IMR-90 (cell line): ENCODE measurements around the gene KLHL3. TPM values are rescaled to one million over a fixed set of nuclear protein-coding genes. Genes with fewer than 3 reads are reported as not detected.

ENCODE experiments used
- ATAC-seq: fragments of 200-7000 bp; cut with Tn5 transposase; 2 replicates; pipeline ENCODE4 v1.9.1; 2020; ENCODE audit warnings: low read depth, mild to moderate bottlenecking, moderate library complexity
- BruUV-seq: library from RNA; stranded (reverse); fragments of 400-500 nt; replicated peaks from 2 replicates; lab custom pipeline; 2021; lab: Mats Ljungman, UMichigan
- CTCF ChIA-PET: fragments of 300-600 bp; formaldehyde crosslinking; extraction: SDS; loops from one replicate; lab custom pipeline; 2021; ENCODE audit warnings: antibody characterized with exemption; lab: Yijun Ruan, JAX
- POLR2A ChIA-PET: fragments of 300-600 bp; sonication (Branson Sonifier 250); formaldehyde crosslinking; loops from one replicate; lab custom pipeline; 2022; ENCODE audit warnings: antibody characterized with exemption; ENCODE audit not compliant: unreplicated experiment; lab: Charles Lee
- DNase-seq: peaks from one replicate; pipeline ENCODE4 v3.0.0; 2013
- H2AFZ ChIP-seq: replicated peaks from 2 replicates; pipeline ENCODE3; 2013; ENCODE audit warnings: low read length, mild to moderate bottlenecking; ENCODE audit not compliant: poor library complexity
- H2AK5ac ChIP-seq: 2 replicates; pipeline ENCODE4 v1.6.1; 2013; ENCODE audit warnings: low read depth, low read length, inconsistent platforms
- H2AK9ac ChIP-seq: replicated peaks from 2 replicates; pipeline ENCODE3; 2013; ENCODE audit warnings: mild to moderate bottlenecking, low read depth, low read length, moderate library complexity; ENCODE audit not compliant: poor library complexity
- H2BK120ac ChIP-seq: 2 replicates; pipeline ENCODE4 v1.6.1; 2013; ENCODE audit warnings: low read depth, low read length, inconsistent platforms
- H2BK15ac ChIP-seq: 3 replicates; pipeline ENCODE4 v1.6.1; 2013; ENCODE audit warnings: low read depth, low read length, inconsistent platforms
- H2BK20ac ChIP-seq: 2 replicates; pipeline ENCODE4 v1.6.1; 2013; ENCODE audit warnings: low read depth, mild to moderate bottlenecking, inconsistent platforms, low read length, moderate library complexity
- H2BK5ac ChIP-seq: 2 replicates; pipeline ENCODE4 v1.6.1; 2013; ENCODE audit warnings: mild to moderate bottlenecking, low read depth, low read length, inconsistent platforms; ENCODE audit not compliant: poor library complexity, severe bottlenecking
- H3K14ac ChIP-seq: replicated peaks from 2 replicates; pipeline ENCODE4 v1.6.1; 2013; ENCODE audit warnings: low read depth, low read length, inconsistent platforms
- H3K18ac ChIP-seq: 2 replicates; pipeline ENCODE4 v1.6.1; 2013; ENCODE audit warnings: low read depth, low read length, control low read depth
- H3K23ac ChIP-seq: 2 replicates; pipeline ENCODE4 v1.6.1; 2013; ENCODE audit warnings: low read depth, low read length, inconsistent platforms
- H3K27ac ChIP-seq: 2 replicates; pipeline ENCODE4 v1.5.1; 2013; ENCODE audit warnings: mild to moderate bottlenecking, control low read depth, low read length; ENCODE audit not compliant: insufficient read depth
- H3K27me3 ChIP-seq: 2 replicates; pipeline ENCODE4 v1.6.1; 2013; ENCODE audit warnings: low read length; ENCODE audit not compliant: control insufficient read depth, insufficient read depth
- H3K36me3 ChIP-seq: 2 replicates; pipeline ENCODE4 v1.6.1; 2013; ENCODE audit warnings: low read length, mixed read lengths; ENCODE audit not compliant: control insufficient read depth, insufficient read depth
- H3K4ac ChIP-seq: 2 replicates; pipeline ENCODE4 v1.6.1; 2013; ENCODE audit warnings: low read depth, low read length, inconsistent platforms
- H3K4me1 ChIP-seq: 2 replicates; pipeline ENCODE4 v1.6.1; 2013; ENCODE audit warnings: low read length, mixed read lengths; ENCODE audit not compliant: control insufficient read depth, insufficient read depth
- H3K4me2 ChIP-seq: 2 replicates; pipeline ENCODE4 v1.6.1; 2013; ENCODE audit warnings: low read depth, mild to moderate bottlenecking, control low read depth, low read length, moderate library complexity
- H3K4me3 ChIP-seq: 2 replicates; pipeline ENCODE4 v1.5.1; 2013; ENCODE audit warnings: low read depth, mild to moderate bottlenecking, control low read depth, low read length, moderate library complexity; ENCODE audit not compliant: insufficient read depth
- H3K56ac ChIP-seq: 2 replicates; pipeline ENCODE4 v1.6.1; 2013; ENCODE audit warnings: low read length, inconsistent platforms; ENCODE audit not compliant: insufficient read depth; ENCODE audit errors: extremely low read depth
- H3K79me1 ChIP-seq, 2 experiments: 2 replicates each; pipeline ENCODE4 v1.6.1; 2013; ENCODE audit warnings: low read length in 2 of 2, inconsistent platforms in 1 of 2, low read depth in 1 of 2
- H3K9ac ChIP-seq: 2 replicates; pipeline ENCODE4 v1.6.1; 2013; ENCODE audit warnings: low read depth, low read length, control low read depth
- H3K9me1 ChIP-seq: 2 replicates; pipeline ENCODE4 v1.6.1; 2013; ENCODE audit warnings: low read length, inconsistent platforms; ENCODE audit not compliant: insufficient read depth
- H3K9me3 ChIP-seq: 2 replicates; pipeline ENCODE4 v1.6.1; 2013; ENCODE audit warnings: low read length; ENCODE audit not compliant: control insufficient read depth, insufficient read depth
- H4K20me1 ChIP-seq: 2 replicates; pipeline ENCODE4 v1.6.1; 2013; ENCODE audit warnings: low read length, inconsistent platforms; ENCODE audit not compliant: insufficient read depth
- H4K5ac ChIP-seq: 2 replicates; pipeline ENCODE4 v1.6.1; 2013; ENCODE audit warnings: mild to moderate bottlenecking, low read depth, low read length, control low read depth
- H4K8ac ChIP-seq, 2 experiments: 2 replicates each; pipeline ENCODE4 v1.6.1; 2013; ENCODE audit warnings: low read depth in 2 of 2, low read length in 2 of 2, control low read depth in 1 of 2, inconsistent platforms in 1 of 2
- H4K91ac ChIP-seq: 2 replicates; pipeline ENCODE4 v1.6.1; 2013; ENCODE audit warnings: low read depth, low read length, inconsistent platforms; ENCODE audit not compliant: insufficient read depth
- BHLHE40 ChIP-seq: fragments of 150-350 bp; IDR thresholded peaks from 2 replicates; pipeline ENCODE4 v1.6.1; 2016; ENCODE audit warnings: mild to moderate bottlenecking, low read depth, low read length
- CHD1 ChIP-seq: IDR thresholded peaks from 2 replicates; pipeline ENCODE4 v1.6.1; 2012; ENCODE audit warnings: low read depth, low read length, improper control_type of control experiment
- MAFK ChIP-seq: IDR thresholded peaks from 2 replicates; pipeline ENCODE4 v1.6.1; 2012; ENCODE audit warnings: low read depth, low read length, improper control_type of control experiment
- MAZ ChIP-seq: IDR thresholded peaks from 2 replicates; pipeline ENCODE4 v1.6.1; 2012; ENCODE audit warnings: low read depth, mild to moderate bottlenecking, low read length, improper control_type of control experiment, moderate library complexity, borderline replicate concordance
- NFE2L2 ChIP-seq: fragments of 150-350 bp; IDR thresholded peaks from 2 replicates; pipeline ENCODE4 v1.6.1; 2016; ENCODE audit warnings: low read depth, mild to moderate bottlenecking, low read length
- POLR2A ChIP-seq: IDR thresholded peaks from 2 replicates; pipeline ENCODE4 v1.6.1; 2012; ENCODE audit warnings: mild to moderate bottlenecking, low read depth, low read length
- RAD21 ChIP-seq: IDR thresholded peaks from 2 replicates; pipeline ENCODE4 v1.6.1; 2012; ENCODE audit warnings: low read length, improper control_type of control experiment
- RCOR1 ChIP-seq: IDR thresholded peaks from 2 replicates; pipeline ENCODE4 v1.6.1; 2012; ENCODE audit warnings: mild to moderate bottlenecking, low read length, improper control_type of control experiment; ENCODE audit not compliant: insufficient replicate concordance
- RFX5 ChIP-seq: IDR thresholded peaks from 2 replicates; pipeline ENCODE4 v1.8.0; 2012; ENCODE audit warnings: low read depth, mild to moderate bottlenecking, low read length, moderate library complexity
- SMC3 ChIP-seq: fragments of 150-350 bp; IDR thresholded peaks from 2 replicates; pipeline ENCODE4 v1.6.1; 2016; ENCODE audit warnings: low read depth, mild to moderate bottlenecking, antibody characterized with exemption, low read length, moderate library complexity
- WGBS, 2 experiments: methylation state at CpG; one replicate each; pipeline versions ENCODE4 v1.1.5 to v1.1.7; 2013; ENCODE audit warnings: missing lambda C conversion rate in 2 of 2; ENCODE audit not compliant: insufficient read length in 1 of 2; ENCODE audit errors: extremely low coverage in 2 of 2; 5-methylcytosine and 5-hydroxymethylcytosine counted together
- dilution Hi-C: fragments of 300-500 bp; cut with HindIII; formaldehyde crosslinking; loops from one replicate; pipeline ENCODE4 v1.14.3; 2018; ENCODE audit warnings: low sequenced_read_pairs; ENCODE audit not compliant: unreplicated experiment
- in situ Hi-C: fragments of 300-500 bp; cut with MboI; formaldehyde crosslinking; loops from 3 replicates; pipeline ENCODE4 v1.14.3; 2019; ENCODE audit warnings: low sequenced_read_pairs, inconsistent platforms, mixed read lengths
- intact Hi-C: fragments of 100-400 bp; cut with micrococcal nuclease; formaldehyde crosslinking; loops from 2 replicates; pipeline ENCODE4 v1.10.0; 2022
- polyA plus RNA-seq, 3 experiments: library from polyadenylated mRNA; depleted of rRNA; stranded (reverse); fragments of >200 nt; gene quantifications; 2 replicates each; pipeline ENCODE4 v1.2.3, GENCODE V29; 2012; ENCODE audit warnings: low replicate concordance in 1 of 3
- total RNA-seq: library from RNA; depleted of rRNA; stranded (reverse); fragments of >200 nt; gene quantifications from 2 replicates; pipeline ENCODE4 v1.2.3, GENCODE V29; 2012
- TF ChIP-seq, protein P1 (sequence below): fragments of 150-350 bp; IDR thresholded peaks from 2 replicates; pipeline ENCODE4 v1.6.1; 2017; ENCODE audit warnings: mild to moderate bottlenecking, antibody characterized with exemption, low read length, low read depth
- TF ChIP-seq, protein P2 (sequence below): fragments of 150-350 bp; IDR thresholded peaks from 2 replicates; pipeline ENCODE4 v1.6.1; 2016; ENCODE audit warnings: low read depth, mild to moderate bottlenecking, low read length, moderate library complexity, borderline replicate concordance
- TF ChIP-seq, protein P3 (sequence below): conservative IDR thresholded peaks from 2 replicates; pipeline ENCODE4 v1.5.1; 2012; ENCODE audit warnings: mild to moderate bottlenecking, low read depth, low read length, improper control_type of control experiment

The KLHL3 gene
- total and polyA plus RNA-seq, 2 of the 4 experiments (the other 2 are of a cell fraction): 2.3 to 4.1 TPM

DNA sequence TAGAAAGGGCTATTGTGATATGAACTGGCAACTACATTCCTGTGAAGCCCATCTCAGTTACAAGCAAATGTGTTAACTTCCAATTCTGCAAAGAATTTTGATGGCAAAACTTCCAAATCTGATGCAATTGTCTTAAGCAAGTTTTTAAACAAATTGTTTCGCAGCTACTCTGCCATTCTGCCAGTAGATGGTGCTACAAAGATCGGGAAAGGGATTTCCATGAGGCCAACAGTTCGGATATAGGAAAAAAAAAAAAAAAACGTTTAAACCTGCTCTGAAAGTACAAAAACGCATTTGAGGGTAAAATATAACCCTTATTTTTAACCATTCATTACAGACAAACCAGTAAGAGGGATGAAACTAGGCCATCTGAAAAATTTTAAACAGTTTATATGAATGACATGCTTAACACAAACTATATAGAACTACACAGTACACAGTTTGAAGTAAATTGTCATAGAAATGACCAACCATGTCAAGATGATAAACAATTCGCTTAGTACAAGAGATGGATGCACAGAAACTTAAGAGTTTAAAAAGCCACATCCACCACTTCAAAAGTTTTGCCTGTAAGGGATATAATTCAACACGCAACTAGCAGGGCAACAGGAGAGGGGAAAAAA is 16.1 kb upstream of the KLHL3 start (continued):
- TF ChIP-seq BHLHE40: no peak

DNA sequence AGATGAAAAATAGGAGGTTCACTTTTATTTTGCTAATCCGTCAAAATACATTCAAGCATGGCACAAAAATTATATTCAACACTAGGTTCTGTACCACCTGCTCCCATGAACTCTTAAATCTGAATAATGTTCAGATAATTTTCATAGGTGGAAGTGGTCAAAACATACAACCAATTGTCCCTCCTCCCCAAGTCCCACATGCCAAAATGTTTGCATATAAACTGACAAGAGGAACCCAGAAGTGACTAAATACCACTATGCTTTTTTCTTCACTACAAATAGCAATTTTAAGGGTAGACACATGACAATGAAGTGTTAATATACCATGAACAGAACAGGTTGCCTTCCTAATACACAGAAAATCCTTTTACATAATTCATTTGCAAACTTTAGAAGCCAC is 14.5 kb upstream of the KLHL3 start:
- intact Hi-C loops (no loop called here), dilution Hi-C loops (no loop called here), in situ Hi-C loops (loop anchor here (10.0 kb wide), 1 partner anchor 284 kb away; the partner anchor contains the start of gene FAM13B)
- H3K9me1 ChIP-seq: no peaks in the 10 kb centered on the region
- no peak overlapping the region for H2AFZ ChIP-seq
- H3K4ac ChIP-seq: no peak overlapping the region
- no peak overlapping the region for H3K56ac ChIP-seq
- no peak overlapping the region for H4K8ac ChIP-seq
- no peak overlapping the region for H2AK5ac ChIP-seq
- WGBS, 2 experiments: no CpG with 5 or more reads among the region's 1 CpG
- H4K5ac ChIP-seq: no peak overlapping the region
- H3K9me3 ChIP-seq: no peaks in the 10 kb centered on the region
- H3K4me1 ChIP-seq: no peaks in the 10 kb centered on the region; the same call in 1 of the 2 replicates
- ATAC-seq: no peak
- H2AK9ac ChIP-seq: no peak overlapping the region
- ChIA-PET CTCF (interaction anchor here (2.5 kb wide), 1 partner anchor 8 kb away, joined by 22 read pairs; no protein-coding TSS in a partner anchor), POLR2A (no interaction called here)
- H3K4me2 ChIP-seq: no peak overlapping the region
- H4K91ac ChIP-seq: no peak overlapping the region
- H3K9ac ChIP-seq: no peak overlapping the region
- H3K14ac ChIP-seq: no peak overlapping the region
- H2BK5ac ChIP-seq: no peak overlapping the region
- no peak overlapping the region for H2BK120ac ChIP-seq
- TF ChIP-seq POLR2A (no peak), RFX5 (no peak), MAFK (no peak), CHD1 (no peak), MAZ (no peak), NFE2L2 (no peak), RAD21 (no peak), SMC3 (no peak), RCOR1 (no peak), BHLHE40 (no peak)
- TF ChIP-seq, protein P1, sequence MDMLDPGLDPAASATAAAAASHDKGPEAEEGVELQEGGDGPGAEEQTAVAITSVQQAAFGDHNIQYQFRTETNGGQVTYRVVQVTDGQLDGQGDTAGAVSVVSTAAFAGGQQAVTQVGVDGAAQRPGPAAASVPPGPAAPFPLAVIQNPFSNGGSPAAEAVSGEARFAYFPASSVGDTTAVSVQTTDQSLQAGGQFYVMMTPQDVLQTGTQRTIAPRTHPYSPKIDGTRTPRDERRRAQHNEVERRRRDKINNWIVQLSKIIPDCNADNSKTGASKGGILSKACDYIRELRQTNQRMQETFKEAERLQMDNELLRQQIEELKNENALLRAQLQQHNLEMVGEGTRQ: no peak
- TF ChIP-seq, protein P2, sequence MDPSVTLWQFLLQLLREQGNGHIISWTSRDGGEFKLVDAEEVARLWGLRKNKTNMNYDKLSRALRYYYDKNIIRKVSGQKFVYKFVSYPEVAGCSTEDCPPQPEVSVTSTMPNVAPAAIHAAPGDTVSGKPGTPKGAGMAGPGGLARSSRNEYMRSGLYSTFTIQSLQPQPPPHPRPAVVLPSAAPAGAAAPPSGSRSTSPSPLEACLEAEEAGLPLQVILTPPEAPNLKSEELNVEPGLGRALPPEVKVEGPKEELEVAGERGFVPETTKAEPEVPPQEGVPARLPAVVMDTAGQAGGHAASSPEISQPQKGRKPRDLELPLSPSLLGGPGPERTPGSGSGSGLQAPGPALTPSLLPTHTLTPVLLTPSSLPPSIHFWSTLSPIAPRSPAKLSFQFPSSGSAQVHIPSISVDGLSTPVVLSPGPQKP: no peak
- TF ChIP-seq, protein P3, sequence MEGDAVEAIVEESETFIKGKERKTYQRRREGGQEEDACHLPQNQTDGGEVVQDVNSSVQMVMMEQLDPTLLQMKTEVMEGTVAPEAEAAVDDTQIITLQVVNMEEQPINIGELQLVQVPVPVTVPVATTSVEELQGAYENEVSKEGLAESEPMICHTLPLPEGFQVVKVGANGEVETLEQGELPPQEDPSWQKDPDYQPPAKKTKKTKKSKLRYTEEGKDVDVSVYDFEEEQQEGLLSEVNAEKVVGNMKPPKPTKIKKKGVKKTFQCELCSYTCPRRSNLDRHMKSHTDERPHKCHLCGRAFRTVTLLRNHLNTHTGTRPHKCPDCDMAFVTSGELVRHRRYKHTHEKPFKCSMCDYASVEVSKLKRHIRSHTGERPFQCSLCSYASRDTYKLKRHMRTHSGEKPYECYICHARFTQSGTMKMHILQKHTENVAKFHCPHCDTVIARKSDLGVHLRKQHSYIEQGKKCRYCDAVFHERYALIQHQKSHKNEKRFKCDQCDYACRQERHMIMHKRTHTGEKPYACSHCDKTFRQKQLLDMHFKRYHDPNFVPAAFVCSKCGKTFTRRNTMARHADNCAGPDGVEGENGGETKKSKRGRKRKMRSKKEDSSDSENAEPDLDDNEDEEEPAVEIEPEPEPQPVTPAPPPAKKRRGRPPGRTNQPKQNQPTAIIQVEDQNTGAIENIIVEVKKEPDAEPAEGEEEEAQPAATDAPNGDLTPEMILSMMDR: no peak
- H3K27me3 ChIP-seq: no peaks in the 10 kb centered on the region
- H2BK15ac ChIP-seq: no peak overlapping the region
- DNase-seq: no peak
- BruUV-seq: no TSS peak
- no peaks in the 10 kb centered on the region; the same call in 1 of the 2 replicates for H3K36me3 ChIP-seq
- no peak overlapping the region for H3K4me3 ChIP-seq
- H3K18ac ChIP-seq: no peak overlapping the region
- H4K20me1 ChIP-seq: peaks cover 44% of the 10 kb centered on the region
- no peak overlapping the region for H2BK20ac ChIP-seq
- H3K79me1 ChIP-seq: peaks cover 10% of the 10 kb centered on the region in 2 experiments
- H3K23ac ChIP-seq: no peak overlapping the region
- H3K27ac ChIP-seq: no peak overlapping the region
